Adrenal gland (tissue), 12 donors: Measurements from ENCODE around the gene CST6. TPM values are rescaled to one million over a fixed set of nuclear protein-coding genes. Genes with fewer than 3 reads are reported as not detected.

ENCODE experiments used
- DNase-seq, 7 donors: peaks; one replicate each; pipeline ENCODE4 v3.0.0-alpha.2; 2019 to 2020
- H3K27ac ChIP-seq, 5 donors: fragments of 200-600 bp; sonication (generic) in 4 of 5; 1 replicate in 3 of 5; 2 replicates in 2 of 5; pipeline versions ENCODE4 v1.5.1 to v1.8.0; 2016 to 2020; ENCODE audit warnings: mild to moderate bottlenecking in 1 of 5
- H3K27me3 ChIP-seq: fragments of 200-600 bp; 2 replicates; pipeline ENCODE4 v1.8.0; 2021
- H3K36me3 ChIP-seq, 2 donors: fragments of 200-600 bp; replicated peaks in 1 of 2; 1 replicate in 1 of 2; 2 replicates in 1 of 2; pipeline versions ENCODE4 v1.5.1 to v1.8.0; 2018 to 2022
- H3K4me1 ChIP-seq, 2 donors: fragments of 200-600 bp; replicated peaks in 1 of 2; 1 replicate in 1 of 2; 2 replicates in 1 of 2; pipeline versions ENCODE4 v1.5.1 to v1.8.0; 2018 to 2021
- H3K4me3 ChIP-seq, 4 donors: fragments of 200-600 bp; sonication (generic) in 3 of 4; one replicate each; pipeline ENCODE4 v1.5.1; 2016 to 2018
- H3K9me3 ChIP-seq, 3 donors: fragments of 200-600 bp; sonication (generic) in 1 of 3; replicated peaks in 1 of 3; 1 replicate in 2 of 3; 2 replicates in 1 of 3; pipeline versions ENCODE4 v1.5.1 to v1.8.0; 2016 to 2021
- POLR2A ChIP-seq, 2 donors: fragments of 450-650 bp; IDR thresholded peaks; one replicate each; pipeline ENCODE4 v1.6.1; 2017; ENCODE audit warnings: antibody characterized with exemption in 2 of 2, mild to moderate bottlenecking in 2 of 2, moderate library complexity in 1 of 2
- WGBS, 4 donors: extraction: QIAGEN DNeasy Blood & Tissue Kit in 2 of 4; methylation state at CpG; one replicate each; pipeline versions ENCODE4 v1.1.5 to v1.1.7; 2013 to 2017; 5-methylcytosine and 5-hydroxymethylcytosine counted together
- intact Hi-C, 2 donors: fragments of 100-400 bp; cut with DNase I; formaldehyde crosslinking; loops; one replicate each; pipeline versions ENCODE4 v1.14.1 to v1.15.0; 2022 to 2023
- polyA plus RNA-seq, 3 donors: library from polyadenylated mRNA; stranded (reverse); fragments of 200-250 nt in 2 of 3; fragments of 350-450 nt in 1 of 3; fragmentation: Illumina TruSeq in 1 of 3; extraction: RNeasy Lipid Tissue Mini Kit (QIAGEN cat#74804) in 1 of 3; gene quantifications; one replicate each; pipeline ENCODE4 v1.2.3, GENCODE V29; 2013 to 2014
- total RNA-seq, 9 donors: library from RNA; depleted of rRNA in 4 of 9; stranded (reverse); fragments of >200 nt in 4 of 9; fragments of 120-200 nt in 1 of 9; fragmentation: NEBNext Ultra II Directional in 1 of 9; extraction: Animal tissue kit (Norgen Biotek cat#: 25700) in 1 of 9; gene quantifications; one replicate each; pipeline versions ENCODE4 v1.1.0 to v1.2.4, GENCODE V29; 2013 to 2023
- TF ChIP-seq, protein P1 (sequence below), 6 experiments: fragments of 450-650 bp in 4 of 6; fragments of 200-600 bp in 2 of 6; sonication (generic) in 1 of 6; IDR thresholded peaks; 1 replicate in 5 of 6; 2 replicates in 1 of 6; pipeline versions ENCODE4 v1.5.1 to v1.8.0; 2016 to 2021; ENCODE audit warnings: antibody characterized with exemption in 6 of 6, mild to moderate bottlenecking in 2 of 6, moderate library complexity in 1 of 6
- donor health status: healthy with polysubstance abuse.
- donor health status: Bipolar disorder and iron deficiency.
- donor health status: DM: yes; HTN: yes; CAD: no.
- donor health status: DM: no; HTN: no; CAD: no.
- donor health status: DM: no; HTN: no; CAD: no.
- donor health status: DM: yes; HTN: yes; CAD: no.

The CST6 gene
- total and polyA plus RNA-seq, 12 donors = 0.24 to 0.55 TPM; not detected in 10

DNA sequence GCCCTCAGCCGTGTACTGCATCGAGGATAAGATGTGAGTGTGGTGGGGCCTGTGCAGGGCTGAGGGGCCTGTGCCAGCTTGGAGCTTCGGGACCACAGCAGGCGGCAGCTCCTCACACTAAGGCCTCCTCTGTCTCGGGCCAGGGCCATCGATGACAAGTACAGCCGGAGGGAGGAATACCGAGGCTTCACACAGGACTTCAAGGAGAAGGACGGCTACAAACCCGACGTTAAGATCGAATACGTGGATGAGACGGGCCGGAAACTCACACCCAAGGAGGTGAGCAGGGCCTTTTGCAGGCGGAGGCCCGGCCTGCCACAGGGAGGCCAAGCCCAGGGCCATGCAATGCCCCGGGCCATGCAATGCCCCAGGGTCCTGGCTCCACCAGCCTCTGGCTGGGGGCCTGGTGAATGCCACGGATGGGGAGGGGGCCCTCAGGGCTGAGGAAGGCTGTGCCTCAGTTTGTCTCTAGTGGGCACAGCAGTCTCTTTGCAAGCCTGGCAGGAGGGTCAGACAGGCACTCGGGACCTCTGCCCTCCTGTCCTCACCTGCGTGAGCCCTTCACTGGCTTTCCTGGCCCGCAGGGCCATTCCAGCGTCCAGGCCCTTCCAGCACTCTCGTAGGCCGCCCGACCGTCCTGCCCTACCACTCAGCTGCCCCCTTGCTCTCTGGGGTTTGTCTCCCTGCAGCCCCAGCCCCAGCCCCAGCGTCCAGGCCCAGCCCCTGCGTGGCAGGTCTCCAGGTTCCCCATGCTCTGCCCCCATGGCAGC, 34.0 kb upstream of the CST6 start:
- no peak overlapping the region for H3K4me3 ChIP-seq
- no peaks in the 10 kb centered on the region for H3K9me3 ChIP-seq
- 83 to 90% (median 87%) methylated on average over 23 to 29 of the region's 29 CpGs for WGBS, 4 donors
- DNase-seq = no peak
- intact Hi-C loops = no loop called here
- no peaks in the 10 kb centered on the region for H3K27me3 ChIP-seq
- no peak for TF ChIP-seq POLR2A (IDR thresholded peaks at IDR 0.05)
- TF ChIP-seq, protein P1, sequence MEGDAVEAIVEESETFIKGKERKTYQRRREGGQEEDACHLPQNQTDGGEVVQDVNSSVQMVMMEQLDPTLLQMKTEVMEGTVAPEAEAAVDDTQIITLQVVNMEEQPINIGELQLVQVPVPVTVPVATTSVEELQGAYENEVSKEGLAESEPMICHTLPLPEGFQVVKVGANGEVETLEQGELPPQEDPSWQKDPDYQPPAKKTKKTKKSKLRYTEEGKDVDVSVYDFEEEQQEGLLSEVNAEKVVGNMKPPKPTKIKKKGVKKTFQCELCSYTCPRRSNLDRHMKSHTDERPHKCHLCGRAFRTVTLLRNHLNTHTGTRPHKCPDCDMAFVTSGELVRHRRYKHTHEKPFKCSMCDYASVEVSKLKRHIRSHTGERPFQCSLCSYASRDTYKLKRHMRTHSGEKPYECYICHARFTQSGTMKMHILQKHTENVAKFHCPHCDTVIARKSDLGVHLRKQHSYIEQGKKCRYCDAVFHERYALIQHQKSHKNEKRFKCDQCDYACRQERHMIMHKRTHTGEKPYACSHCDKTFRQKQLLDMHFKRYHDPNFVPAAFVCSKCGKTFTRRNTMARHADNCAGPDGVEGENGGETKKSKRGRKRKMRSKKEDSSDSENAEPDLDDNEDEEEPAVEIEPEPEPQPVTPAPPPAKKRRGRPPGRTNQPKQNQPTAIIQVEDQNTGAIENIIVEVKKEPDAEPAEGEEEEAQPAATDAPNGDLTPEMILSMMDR (IDR thresholded peaks at IDR 0.05) = no peak
- H3K36me3 ChIP-seq = peaks cover 0 to 38% of the 10 kb centered on the region in 2 donors
- H3K27ac ChIP-seq = no peak overlapping the region
- no peaks in the 10 kb centered on the region for H3K4me1 ChIP-seq

DNA sequence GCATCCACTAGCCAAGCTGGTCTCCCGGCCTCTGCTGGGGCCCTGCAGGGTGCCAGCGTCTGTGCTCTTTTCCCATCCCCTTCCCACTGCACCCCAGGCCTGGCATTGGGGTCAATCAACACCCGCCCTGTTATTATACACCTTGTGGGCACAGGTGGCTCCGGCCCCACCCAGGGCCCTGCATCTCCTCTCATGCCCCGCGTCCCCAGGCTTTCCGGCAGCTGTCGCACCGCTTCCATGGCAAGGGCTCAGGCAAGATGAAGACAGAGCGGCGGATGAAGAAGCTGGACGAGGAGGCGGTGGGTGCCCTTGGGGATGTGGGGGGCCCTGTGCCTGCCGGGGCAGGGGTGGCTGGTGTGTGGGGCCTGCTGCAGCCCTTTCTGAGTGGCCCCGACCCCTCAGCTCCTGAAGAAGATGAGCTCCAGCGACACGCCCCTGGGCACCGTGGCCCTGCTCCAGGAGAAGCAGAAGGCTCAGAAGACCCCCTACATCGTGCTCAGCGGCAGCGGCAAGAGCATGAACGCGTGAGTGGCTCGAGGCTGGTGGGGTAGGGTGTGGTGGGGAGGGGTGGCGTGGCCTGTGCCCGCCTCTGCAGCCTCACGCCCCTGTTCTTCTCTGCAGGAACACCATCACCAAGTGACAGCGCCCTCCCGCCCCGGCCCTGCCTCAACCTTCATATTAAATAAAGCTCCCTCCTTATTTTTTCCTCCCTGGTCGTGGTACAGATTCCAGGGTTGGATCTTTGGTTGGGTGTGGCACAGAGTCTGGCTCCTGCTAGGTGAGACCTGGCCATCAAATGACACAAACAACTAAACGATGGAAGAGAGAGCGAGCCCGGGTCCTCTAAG, 33.2 kb upstream of the CST6 start:
- H3K27ac ChIP-seq = no peak overlapping the region
- H3K27me3 ChIP-seq = no peaks in the 10 kb centered on the region
- WGBS, 4 donors = 91 to 98% (median 93%) methylated on average over 16 to 34 of the region's 34 CpGs
- peaks cover 0 to 35% of the 10 kb centered on the region in 2 donors for H3K36me3 ChIP-seq
- intact Hi-C loops = no loop called here
- DNase-seq = no peak
- TF ChIP-seq POLR2A (IDR thresholded peaks at IDR 0.05) = no peak
- TF ChIP-seq, protein P1 (IDR thresholded peaks at IDR 0.05) = no peak
- no peaks in the 10 kb centered on the region for H3K4me1 ChIP-seq
- H3K4me3 ChIP-seq = no peak overlapping the region
- H3K9me3 ChIP-seq = no peaks in the 10 kb centered on the region

DNA sequence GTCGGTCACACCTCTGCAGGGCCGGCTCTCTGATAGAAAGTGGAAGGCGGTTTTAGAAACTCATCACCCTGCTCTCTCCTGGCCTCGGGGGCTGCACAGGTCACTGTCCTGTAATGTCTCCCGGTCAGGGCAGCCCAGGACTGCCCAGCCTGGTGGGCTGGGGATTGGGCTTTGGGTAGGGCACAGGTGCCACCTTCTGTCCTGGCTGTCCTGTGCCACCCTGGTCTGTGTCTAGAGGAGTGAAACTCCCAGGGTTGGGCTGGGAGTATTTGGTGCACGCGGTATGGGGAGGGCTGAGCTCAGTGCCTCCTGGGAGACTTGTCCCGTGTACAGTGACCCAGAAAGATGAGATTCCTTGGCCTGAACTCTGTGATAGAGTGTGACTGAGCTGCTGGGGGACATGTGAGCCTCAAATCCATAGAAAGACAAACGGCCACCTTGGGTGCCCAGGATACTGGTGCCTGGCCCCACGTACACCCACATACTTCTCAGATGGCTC, 32.5 kb upstream of the CST6 start:
- Histone ChIP-seq H3K36me3 (peaks cover 0 to 35% of the 10 kb centered on the region in 2 donors), H3K27me3 (no peaks in the 10 kb centered on the region), H3K4me3 (no peak overlapping the region), H3K9me3 (no peaks in the 10 kb centered on the region), H3K27ac (no peak overlapping the region), H3K4me1 (no peaks in the 10 kb centered on the region)
- no peak for DNase-seq
- 85 to 94% (median 90%) methylated on average over 7 to 10 of the region's 10 CpGs for WGBS, 4 donors
- TF ChIP-seq, protein P1 (IDR thresholded peaks at IDR 0.05) = no peak
- TF ChIP-seq POLR2A (IDR thresholded peaks at IDR 0.05) = no peak
- intact Hi-C loops = no loop called here

DNA sequence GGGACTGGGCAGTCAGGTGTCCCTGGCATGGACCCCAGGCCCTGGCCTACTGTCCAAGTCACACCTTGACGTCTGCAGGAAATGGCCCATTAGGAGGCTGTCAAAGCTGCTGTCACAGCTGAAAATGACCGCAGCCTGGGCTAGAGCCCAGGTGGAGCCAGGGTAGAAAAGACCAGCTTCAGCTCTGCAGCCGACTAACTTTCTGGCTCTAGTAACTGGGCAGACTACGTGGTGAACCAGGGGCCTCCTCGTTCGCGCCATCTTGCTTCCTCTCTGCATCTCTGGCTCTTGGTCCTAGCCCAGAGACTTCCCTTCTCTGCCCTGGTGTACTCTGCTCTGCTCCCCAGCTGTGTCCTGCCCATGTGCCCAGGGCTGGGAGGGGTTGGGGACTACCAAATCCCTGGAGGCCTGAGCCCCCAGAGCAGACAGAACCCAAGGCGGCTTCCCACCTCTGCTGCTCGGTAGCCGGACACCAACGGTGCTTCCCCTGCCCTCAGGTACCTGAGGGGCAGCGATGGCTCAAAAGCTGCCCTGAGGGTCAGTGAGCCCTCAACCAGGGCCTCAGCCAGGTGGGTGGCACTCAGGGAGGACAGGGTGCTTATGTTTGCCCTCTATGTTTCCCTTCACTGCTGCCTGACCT, 30.6 kb upstream of the CST6 start:
- TF ChIP-seq POLR2A (IDR thresholded peaks at IDR 0.05) = no peak
- TF ChIP-seq, protein P1 (IDR thresholded peaks at IDR 0.05) = no peak
- 72 to 79% (median 78%) methylated on average over 3 to 12 of the region's 12 CpGs for WGBS, 4 donors
- Histone ChIP-seq H3K27ac (no peak overlapping the region), H3K36me3 (peaks cover 0 to 33% of the 10 kb centered on the region in 2 donors), H3K4me1 (no peaks in the 10 kb centered on the region), H3K4me3 (no peak overlapping the region), H3K9me3 (no peaks in the 10 kb centered on the region), H3K27me3 (no peaks in the 10 kb centered on the region)
- intact Hi-C loops = loop anchor here (5.0 to 10.0 kb wide), 2 partner anchors 99 to 256 kb away; partner anchors contain the start of gene RNASEH2C (in 1 of the 2)
- no peak for DNase-seq
